Esophagus muscularis mucosa (tissue), 3 donors: ENCODE data around the gene ANKS1A.

Source experiments
- POLR2A ChIP-seq: fragments of 450-650 bp; IDR thresholded peaks from one replicate; pipeline ENCODE4 v1.6.1; 2017; ENCODE audit warnings: antibody characterized with exemption, moderate library complexity, mild to moderate bottlenecking, low read depth
- POLR2AphosphoS5 ChIP-seq, 2 donors: sonication (generic); formaldehyde crosslinking; IDR thresholded peaks; one replicate each; pipeline ENCODE4 v1.6.1; 2017; ENCODE audit warnings: antibody characterized with exemption in 2 of 2
- TF ChIP-seq, protein P1 (sequence below), 3 experiments: fragments of 200-600 bp in 2 of 3; fragments of 450-650 bp in 1 of 3; sonication (generic) in 2 of 3; IDR thresholded peaks; one replicate each; pipeline ENCODE4 v1.5.1; 2017 to 2019; ENCODE audit warnings: antibody characterized with exemption in 3 of 3, mild to moderate bottlenecking in 2 of 3, moderate library complexity in 1 of 3

DNA sequence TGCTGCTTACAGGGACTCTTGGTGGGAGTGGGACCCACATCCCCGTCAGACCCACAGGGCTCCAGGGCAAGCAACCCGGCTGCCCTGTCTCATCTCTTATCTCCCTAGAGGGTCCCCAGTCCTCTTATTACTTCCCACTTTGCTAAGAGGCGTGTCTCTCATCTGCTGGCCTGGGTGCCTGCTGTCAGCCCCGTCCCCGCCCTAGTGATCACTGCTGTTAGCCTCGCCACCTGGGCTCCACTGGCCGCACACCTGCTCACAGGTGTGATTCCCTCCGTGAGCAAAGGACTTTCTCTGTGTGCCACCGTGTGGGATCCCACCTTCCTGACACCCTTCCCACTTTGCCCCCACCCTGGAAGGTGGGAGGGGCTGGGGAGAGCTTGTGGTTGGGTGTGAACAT, 194.5 kb downstream of the ANKS1A start:
- TF ChIP-seq, protein P1, sequence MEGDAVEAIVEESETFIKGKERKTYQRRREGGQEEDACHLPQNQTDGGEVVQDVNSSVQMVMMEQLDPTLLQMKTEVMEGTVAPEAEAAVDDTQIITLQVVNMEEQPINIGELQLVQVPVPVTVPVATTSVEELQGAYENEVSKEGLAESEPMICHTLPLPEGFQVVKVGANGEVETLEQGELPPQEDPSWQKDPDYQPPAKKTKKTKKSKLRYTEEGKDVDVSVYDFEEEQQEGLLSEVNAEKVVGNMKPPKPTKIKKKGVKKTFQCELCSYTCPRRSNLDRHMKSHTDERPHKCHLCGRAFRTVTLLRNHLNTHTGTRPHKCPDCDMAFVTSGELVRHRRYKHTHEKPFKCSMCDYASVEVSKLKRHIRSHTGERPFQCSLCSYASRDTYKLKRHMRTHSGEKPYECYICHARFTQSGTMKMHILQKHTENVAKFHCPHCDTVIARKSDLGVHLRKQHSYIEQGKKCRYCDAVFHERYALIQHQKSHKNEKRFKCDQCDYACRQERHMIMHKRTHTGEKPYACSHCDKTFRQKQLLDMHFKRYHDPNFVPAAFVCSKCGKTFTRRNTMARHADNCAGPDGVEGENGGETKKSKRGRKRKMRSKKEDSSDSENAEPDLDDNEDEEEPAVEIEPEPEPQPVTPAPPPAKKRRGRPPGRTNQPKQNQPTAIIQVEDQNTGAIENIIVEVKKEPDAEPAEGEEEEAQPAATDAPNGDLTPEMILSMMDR (IDR thresholded peaks at IDR 0.05) = no peak
- TF ChIP-seq POLR2A (no peak), POLR2AphosphoS5 (IDR thresholded peaks at IDR 0.05) (no peak)
